ENCODE data around the gene CALHM2. TPM values are rescaled to one million over a fixed set of nuclear protein-coding genes. Genes with fewer than 3 reads are reported as not detected.

The CALHM2 gene
- total and polyA plus RNA-seq, 2 donors (not counting 3 experiments of a cell fraction or from before 2014, with no cell fraction given): 32.1 to 38.4 TPM

DNA sequence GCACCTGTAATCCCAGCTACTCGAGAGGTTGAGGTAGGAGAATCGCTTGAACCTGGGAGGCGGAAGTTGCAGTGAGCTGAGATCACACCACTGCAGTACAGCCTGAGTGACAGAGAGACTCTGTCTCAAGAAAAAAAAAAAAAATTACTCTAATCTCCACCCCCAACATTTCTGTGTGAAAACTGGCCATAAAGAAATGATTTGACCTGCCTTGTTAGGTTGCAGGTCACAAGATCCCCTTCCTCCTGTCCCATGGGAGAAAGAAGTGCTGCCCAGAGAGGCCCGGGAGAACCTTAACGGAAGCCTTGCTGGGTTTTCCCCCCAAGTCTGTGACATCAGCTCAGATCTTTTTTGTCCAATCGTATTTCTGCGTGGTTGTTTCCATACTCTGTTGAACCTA is 15.2 kb upstream of the CALHM2 start:
- no peaks in the 10 kb centered on the region for H3K9me3 ChIP-seq (replicated peaks; ENCODE audit: control insufficient read depth, insufficient read depth, low read length)
- POLR2A ChIA-PET: no interaction called here
- BruUV-seq (replicated peaks): no TSS peak
- no peaks in the 10 kb centered on the region for H4K20me1 ChIP-seq (replicated peaks; ENCODE audit: control insufficient read depth, extremely low read depth, insufficient read depth, low read length)
- no peak overlapping the region for H3K4me2 ChIP-seq (ENCODE audit: insufficient read depth, low read length)
- no peaks in the 10 kb centered on the region for H3K36me3 ChIP-seq (ENCODE audit: control insufficient read depth in 2 of 2, extremely low read depth in 1 of 2, insufficient read depth in 2 of 2, low read length in 2 of 2)
- no peak overlapping the region for H3K27ac ChIP-seq (ENCODE audit: insufficient read depth, low read depth, low read length)
- intact Hi-C loops (cut with micrococcal nuclease) (no loop called here), dilution Hi-C loops (cut with MboI; ENCODE audit: extremely low pct_ligation_motif_present, low sequenced_read_pairs) (no loop called here)
- H3K9me1 ChIP-seq (replicated peaks; ENCODE audit: control insufficient read depth, extremely low read depth, insufficient read depth, low read length): no peaks in the 10 kb centered on the region
- no peaks in the 10 kb centered on the region for H3K79me2 ChIP-seq (ENCODE audit: control insufficient read depth, insufficient read depth, low read length)
- TF ChIP-seq EZH2 (IDR thresholded peaks at IDR 0.05; ENCODE audit: borderline replicate concordance, low read depth, low read length, severe bottlenecking) (no peak), FOS (IDR thresholded peaks at IDR 0.05; ENCODE audit: borderline replicate concordance, insufficient read depth, low read length) (no peak), POLR2A (IDR thresholded peaks at IDR 0.05; ENCODE audit: low read depth, low read length) (no peak), GATA2 (IDR thresholded peaks at IDR 0.05; ENCODE audit: insufficient read depth, insufficient read length, low read depth, low read length) (no peak), JUN (IDR thresholded peaks at IDR 0.05; ENCODE audit: borderline replicate concordance, insufficient read depth, insufficient read length, low read depth) (no peak)
- TF ChIP-seq, protein P1, sequence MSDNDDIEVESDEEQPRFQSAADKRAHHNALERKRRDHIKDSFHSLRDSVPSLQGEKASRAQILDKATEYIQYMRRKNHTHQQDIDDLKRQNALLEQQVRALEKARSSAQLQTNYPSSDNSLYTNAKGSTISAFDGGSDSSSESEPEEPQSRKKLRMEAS (IDR thresholded peaks at IDR 0.05; ENCODE audit: insufficient read depth, insufficient read length): no peak
- DNase-seq (ENCODE audit: low read depth, low spot score): no peak
- H3K4me3 ChIP-seq (replicated peaks in 1 of 3; ENCODE audit: insufficient read depth in 1 of 3, low read depth in 1 of 3, low read length in 3 of 3): no peak overlapping the region
- H3K27me3 ChIP-seq (ENCODE audit: control insufficient read depth in 2 of 2, insufficient read depth in 2 of 2, low read length in 2 of 2): peaks cover 1 to 6% of the 10 kb centered on the region in 2 experiments
- FAIRE-seq: no peak
- H3K9ac ChIP-seq (replicated peaks; ENCODE audit: extremely low read depth, insufficient read depth, low read length): no peak overlapping the region
- CTCF ChIA-PET: no interaction called here
- H3K4me1 ChIP-seq (ENCODE audit: control insufficient read depth, extremely low read depth, insufficient read depth, low read length): no peaks in the 10 kb centered on the region
- no peak overlapping the region for H2AFZ ChIP-seq (ENCODE audit: low read depth, low read length)

DNA sequence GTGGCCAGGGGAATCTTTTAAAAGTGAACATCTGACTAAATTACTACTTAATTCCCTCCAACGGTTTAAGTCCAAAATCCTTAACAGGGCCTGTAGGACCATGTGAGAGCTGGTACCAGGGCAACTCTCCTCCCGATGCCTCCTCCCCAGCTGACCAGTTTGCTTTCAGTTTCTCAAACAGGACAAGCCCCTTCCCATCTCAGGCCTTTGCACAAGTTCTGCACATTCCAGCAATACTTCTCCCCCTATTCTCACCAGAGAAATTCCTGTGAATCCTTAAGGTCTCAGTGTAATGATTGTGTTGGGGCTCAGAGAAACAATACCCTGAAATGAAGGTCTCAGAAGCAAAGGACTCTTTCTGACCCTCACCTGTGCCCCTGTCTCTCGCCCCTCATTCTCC is 14.6 kb upstream of the CALHM2 start:
- no TSS peak for BruUV-seq (replicated peaks)
- H3K4me2 ChIP-seq (ENCODE audit: insufficient read depth, low read length): no peak overlapping the region
- no peak overlapping the region for H3K9ac ChIP-seq (replicated peaks; ENCODE audit: extremely low read depth, insufficient read depth, low read length)
- FAIRE-seq (no peak), DNase-seq (ENCODE audit: low read depth, low spot score) (no peak)
- H3K4me1 ChIP-seq (ENCODE audit: control insufficient read depth, extremely low read depth, insufficient read depth, low read length): no peaks in the 10 kb centered on the region
- ChIA-PET CTCF (no interaction called here), POLR2A (no interaction called here)
- H3K36me3 ChIP-seq (ENCODE audit: control insufficient read depth in 2 of 2, extremely low read depth in 1 of 2, insufficient read depth in 2 of 2, low read length in 2 of 2): no peaks in the 10 kb centered on the region
- H3K9me3 ChIP-seq (replicated peaks; ENCODE audit: control insufficient read depth, insufficient read depth, low read length): no peaks in the 10 kb centered on the region
- dilution Hi-C loops (cut with MboI; ENCODE audit: extremely low pct_ligation_motif_present, low sequenced_read_pairs): no loop called here
- TF ChIP-seq GATA2 (IDR thresholded peaks at IDR 0.05; ENCODE audit: insufficient read depth, insufficient read length, low read depth, low read length) (no peak), POLR2AphosphoS5 (IDR thresholded peaks at IDR 0.05; ENCODE audit: insufficient read depth, low read depth, low read length) (no peak), JUN (IDR thresholded peaks at IDR 0.05; ENCODE audit: borderline replicate concordance, insufficient read depth, insufficient read length, low read depth) (no peak), POLR2A (IDR thresholded peaks at IDR 0.05; ENCODE audit: low read depth, low read length) (no peak), EZH2 (IDR thresholded peaks at IDR 0.05; ENCODE audit: borderline replicate concordance, low read depth, low read length, severe bottlenecking) (no peak), FOS (IDR thresholded peaks at IDR 0.05; ENCODE audit: borderline replicate concordance, insufficient read depth, low read length) (no peak), MYC (IDR thresholded peaks at IDR 0.05; ENCODE audit: low read depth, low read length) (no peak)
- TF ChIP-seq, protein P2, sequence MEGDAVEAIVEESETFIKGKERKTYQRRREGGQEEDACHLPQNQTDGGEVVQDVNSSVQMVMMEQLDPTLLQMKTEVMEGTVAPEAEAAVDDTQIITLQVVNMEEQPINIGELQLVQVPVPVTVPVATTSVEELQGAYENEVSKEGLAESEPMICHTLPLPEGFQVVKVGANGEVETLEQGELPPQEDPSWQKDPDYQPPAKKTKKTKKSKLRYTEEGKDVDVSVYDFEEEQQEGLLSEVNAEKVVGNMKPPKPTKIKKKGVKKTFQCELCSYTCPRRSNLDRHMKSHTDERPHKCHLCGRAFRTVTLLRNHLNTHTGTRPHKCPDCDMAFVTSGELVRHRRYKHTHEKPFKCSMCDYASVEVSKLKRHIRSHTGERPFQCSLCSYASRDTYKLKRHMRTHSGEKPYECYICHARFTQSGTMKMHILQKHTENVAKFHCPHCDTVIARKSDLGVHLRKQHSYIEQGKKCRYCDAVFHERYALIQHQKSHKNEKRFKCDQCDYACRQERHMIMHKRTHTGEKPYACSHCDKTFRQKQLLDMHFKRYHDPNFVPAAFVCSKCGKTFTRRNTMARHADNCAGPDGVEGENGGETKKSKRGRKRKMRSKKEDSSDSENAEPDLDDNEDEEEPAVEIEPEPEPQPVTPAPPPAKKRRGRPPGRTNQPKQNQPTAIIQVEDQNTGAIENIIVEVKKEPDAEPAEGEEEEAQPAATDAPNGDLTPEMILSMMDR (IDR thresholded peaks at IDR 0.05; ENCODE audit: extremely low read depth in 1 of 2, insufficient read depth in 1 of 2, low read depth in 1 of 2, low read length in 2 of 2): no peak
- TF ChIP-seq, protein P1 (IDR thresholded peaks at IDR 0.05; ENCODE audit: insufficient read depth, insufficient read length): no peak
- no peaks in the 10 kb centered on the region for H3K9me1 ChIP-seq (replicated peaks; ENCODE audit: control insufficient read depth, extremely low read depth, insufficient read depth, low read length)
- H2AFZ ChIP-seq (ENCODE audit: low read depth, low read length): no peak overlapping the region
- no peaks in the 10 kb centered on the region for H4K20me1 ChIP-seq (replicated peaks; ENCODE audit: control insufficient read depth, extremely low read depth, insufficient read depth, low read length)
- no peak overlapping the region for H3K27ac ChIP-seq (ENCODE audit: insufficient read depth, low read depth, low read length)
- H3K79me2 ChIP-seq (ENCODE audit: control insufficient read depth, insufficient read depth, low read length): no peaks in the 10 kb centered on the region
- intact Hi-C loops (cut with micrococcal nuclease): no loop called here
- peaks cover 1 to 6% of the 10 kb centered on the region in 2 experiments for H3K27me3 ChIP-seq (ENCODE audit: control insufficient read depth in 2 of 2, insufficient read depth in 2 of 2, low read length in 2 of 2)
- H3K4me3 ChIP-seq (replicated peaks in 1 of 3; ENCODE audit: insufficient read depth in 1 of 3, low read depth in 1 of 3, low read length in 3 of 3): no peak overlapping the region

Data from endothelial cell of umbilical vein (primary cell).